Urinary bladder (tissue), 4 donors: ENCODE data around the gene COX6B2. TPM values are rescaled to one million over a fixed set of nuclear protein-coding genes. Genes with fewer than 3 reads are reported as not detected.
"Not testable (repeated sequence)": the region's sequence is repeated elsewhere in the genome, so short reads cannot be mapped to it uniquely, and the experiment has no call there.

ENCODE experiments used
- DNase-seq: peaks from one replicate; pipeline ENCODE4 v3.0.0-alpha.2; 2015; ENCODE audit errors: extremely low spot score
- H3K27ac ChIP-seq: one replicate; pipeline ENCODE4 v1.5.1; 2013; ENCODE audit warnings: low read depth, mild to moderate bottlenecking, moderate library complexity
- H3K36me3 ChIP-seq: one replicate; pipeline ENCODE4 v1.6.1; 2013; ENCODE audit warnings: mild to moderate bottlenecking, moderate library complexity; ENCODE audit not compliant: insufficient read depth
- H3K4me1 ChIP-seq: one replicate; pipeline ENCODE4 v1.6.1; 2013; ENCODE audit warnings: mild to moderate bottlenecking, moderate library complexity; ENCODE audit not compliant: insufficient read depth
- H3K4me3 ChIP-seq: one replicate; pipeline ENCODE4 v1.5.1; 2013; ENCODE audit warnings: low read depth, low read length
- WGBS: extraction: QIAGEN DNeasy Blood & Tissue Kit; methylation state at CpG from one replicate; pipeline ENCODE4 v1.1.7; 2013; 5-methylcytosine and 5-hydroxymethylcytosine counted together
- polyA plus RNA-seq: library from polyadenylated mRNA; stranded (reverse); fragments of 200-250 nt; gene quantifications from one replicate; pipeline ENCODE4 v1.2.3, GENCODE V29; 2013
- total RNA-seq: library from RNA; depleted of rRNA; stranded (reverse); fragments of >200 nt; gene quantifications from one replicate; pipeline ENCODE4 v1.2.3, GENCODE V29; 2014
- donor health status: healthy with polysubstance abuse.
- donor health status: healthy.

Gene COX6B2
- total RNA-seq (not detected), polyA plus RNA-seq (0.39 TPM)

GRCh38 chr19:55354698-55355212 is at the start of gene COX6B2:
TSS of gene COX6B2 (minus strand) at chr19:55354719. CDS start at chr19:55354521, 198 bp downstream.
- Histone ChIP-seq H3K36me3 (no peaks in the 10 kb centered on the region), H3K4me3 (peak within 1 kb of the TSS; percentile 21), H3K27ac (no peak within 1 kb of the TSS), H3K4me1 (no peaks in the 10 kb centered on the region)
- DNase-seq: no peak
- 2% methylated on average over 43 of the region's 43 CpGs for WGBS

GRCh38 chr19:55402509-55402908 is 48.0 kb upstream of the COX6B2 start:
- no peaks in the 10 kb centered on the region for H3K36me3 ChIP-seq
- WGBS: 84% methylated on average over 2 of the region's 2 CpGs
- DNase-seq: no peak
- H3K4me3 ChIP-seq: no peak overlapping the region
- H3K27ac ChIP-seq: no peak overlapping the region
- no peaks in the 10 kb centered on the region for H3K4me1 ChIP-seq

GRCh38 chr19:55401390-55401789 is 46.9 kb upstream of the COX6B2 start:
- H3K27ac ChIP-seq, H3K36me3 ChIP-seq, DNase-seq, H3K4me1 ChIP-seq, H3K4me3 ChIP-seq: not testable (repeated sequence)
- WGBS: 89% methylated on average over 22 of the region's 28 CpGs

- no peaks in the 10 kb centered on the region for H3K4me1 ChIP-seq
- peak overlapping the region; percentile 7 for H3K27ac ChIP-seq
- DNase-seq: no peak
- H3K4me3 ChIP-seq: no peak overlapping the region
- H3K36me3 ChIP-seq: no peaks in the 10 kb centered on the region
- WGBS: 81% methylated on average over 14 of the region's 14 CpGs
These were observed 46.0 kb upstream of the COX6B2 start for GRCh38 chr19:55400281-55401087.

- no peaks in the 10 kb centered on the region for H3K4me1 ChIP-seq
- no peak for DNase-seq
- H3K4me3 ChIP-seq: no peak overlapping the region
- no peak overlapping the region for H3K27ac ChIP-seq
- WGBS: 88% methylated on average over 12 of the region's 12 CpGs
- no peaks in the 10 kb centered on the region for H3K36me3 ChIP-seq
These were observed 43.8 kb upstream of the COX6B2 start for GRCh38 chr19:55398200-55398925.

- WGBS: 64% methylated on average over 18 of the region's 18 CpGs
- no peak for DNase-seq
- Histone ChIP-seq H3K4me3 (no peak overlapping the region), H3K36me3 (no peaks in the 10 kb centered on the region), H3K27ac (peak overlapping the region; percentile 35), H3K4me1 (peaks cover 3% of the 10 kb centered on the region)
These were observed 38.6 kb upstream of the COX6B2 start for GRCh38 chr19:55392820-55393761.

- H3K4me3 ChIP-seq: no peak overlapping the region
- H3K27ac ChIP-seq: no peak overlapping the region
- peaks cover 3% of the 10 kb centered on the region for H3K4me1 ChIP-seq
- H3K36me3 ChIP-seq: no peaks in the 10 kb centered on the region
- DNase-seq: no peak
- 75% methylated on average over 18 of the region's 18 CpGs for WGBS
These were observed 37.4 kb upstream of the COX6B2 start for GRCh38 chr19:55391702-55392615.

- Histone ChIP-seq H3K36me3 (no peaks in the 10 kb centered on the region), H3K4me1 (peaks cover 3% of the 10 kb centered on the region), H3K27ac (no peak overlapping the region), H3K4me3 (no peak overlapping the region)
- WGBS: 74% methylated on average over 12 of the region's 12 CpGs
- DNase-seq: no peak
These were observed 36.7 kb upstream of the COX6B2 start for GRCh38 chr19:55391191-55391670.

- DNase-seq: no peak
- no peaks in the 10 kb centered on the region for H3K36me3 ChIP-seq
- H3K27ac ChIP-seq: no peak overlapping the region
- H3K4me1 ChIP-seq: peaks cover 3% of the 10 kb centered on the region
- WGBS: 67% methylated on average over 7 of the region's 7 CpGs
- H3K4me3 ChIP-seq: no peak overlapping the region
These were observed 36.0 kb upstream of the COX6B2 start for GRCh38 chr19:55390461-55390880.

- Histone ChIP-seq H3K36me3 (no peaks in the 10 kb centered on the region), H3K4me3 (no peak overlapping the region), H3K27ac (no peak overlapping the region), H3K4me1 (peaks cover 3% of the 10 kb centered on the region)
- DNase-seq: no peak
- 81% methylated on average over 21 of the region's 21 CpGs for WGBS
These were observed 35.1 kb upstream of the COX6B2 start for GRCh38 chr19:55389386-55390317.

GRCh38 chr19:55387736-55388497 is 33.4 kb upstream of the COX6B2 start:
- H3K4me1 ChIP-seq: peaks cover 3% of the 10 kb centered on the region
- DNase-seq: no peak
- 82% methylated on average over 24 of the region's 24 CpGs for WGBS
- no peak overlapping the region for H3K27ac ChIP-seq
- no peak overlapping the region for H3K4me3 ChIP-seq
- no peaks in the 10 kb centered on the region for H3K36me3 ChIP-seq
